Astrocyte (in vitro differentiated cells and primary cell): ENCODE measurements around the gene CYP2A13. TPM values are rescaled to one million over a fixed set of nuclear protein-coding genes. Genes with fewer than 3 reads are reported as not detected.

Experiments used
- DNase-seq: peaks from one replicate; pipeline ENCODE4 v3.0.0-alpha.2; 2010; ENCODE audit warnings: low read depth
- FAIRE-seq: peaks from 2 replicates; lab custom pipeline; 2011; peaks lifted over from hg19 to GRCh38; lab: Jason Lieb, UNC
- H2AFZ ChIP-seq: 2 replicates; pipeline ENCODE4 v1.6.0; 2012; ENCODE audit warnings: low read depth, low read length, inconsistent platforms
- H3K27ac ChIP-seq: 2 replicates; pipeline ENCODE4 v1.5.1; 2011; ENCODE audit warnings: low read depth, low read length, inconsistent platforms
- H3K27me3 ChIP-seq: 2 replicates; pipeline ENCODE4 v1.6.0; 2011; ENCODE audit warnings: low read length, inconsistent platforms; ENCODE audit not compliant: insufficient read depth
- H3K36me3 ChIP-seq: 2 replicates; pipeline ENCODE4 v1.5.1; 2011; ENCODE audit warnings: low read length, inconsistent platforms; ENCODE audit not compliant: insufficient read depth
- H3K4me1 ChIP-seq: 2 replicates; pipeline ENCODE4 v1.5.1; 2011; ENCODE audit warnings: low read length, inconsistent platforms; ENCODE audit not compliant: insufficient read depth
- H3K4me2 ChIP-seq: 2 replicates; pipeline ENCODE4 v1.6.0; 2012; ENCODE audit warnings: low read length, inconsistent platforms
- H3K4me3 ChIP-seq: 2 replicates; pipeline ENCODE4 v1.5.1; 2011; ENCODE audit warnings: low read depth, mild to moderate bottlenecking, low read length, inconsistent platforms; ENCODE audit not compliant: insufficient read depth
- H3K79me2 ChIP-seq: 2 replicates; pipeline ENCODE4 v1.6.0; 2012; ENCODE audit warnings: mild to moderate bottlenecking, low read length, inconsistent platforms; ENCODE audit not compliant: insufficient read depth
- H3K9ac ChIP-seq: 2 replicates; pipeline ENCODE4 v1.6.0; 2012; ENCODE audit warnings: mild to moderate bottlenecking, low read length, inconsistent platforms
- H3K9me3 ChIP-seq: 2 replicates; pipeline ENCODE4 v1.5.1; 2012; ENCODE audit warnings: low read depth, mild to moderate bottlenecking, low read length, inconsistent platforms; ENCODE audit not compliant: insufficient read depth
- H4K20me1 ChIP-seq: 2 replicates; pipeline ENCODE4 v1.6.0; 2012; ENCODE audit warnings: low read length, inconsistent platforms; ENCODE audit not compliant: insufficient read depth
- H3K27ac Mint-ChIP-seq: one replicate; pipeline ENCODE4 v1.8.0; 2021; ENCODE audit warnings: mild to moderate bottlenecking, mixed read lengths; ENCODE audit not compliant: unreplicated experiment
- H3K27me3 Mint-ChIP-seq: one replicate; pipeline ENCODE4 v1.8.0; 2021; ENCODE audit warnings: low read depth, mixed read lengths; ENCODE audit not compliant: unreplicated experiment
- H3K36me3 Mint-ChIP-seq: one replicate; pipeline ENCODE4 v1.8.0; 2021; ENCODE audit warnings: low read depth, mixed read lengths; ENCODE audit not compliant: unreplicated experiment
- H3K4me1 Mint-ChIP-seq: one replicate; pipeline ENCODE4 v1.8.0; 2021; ENCODE audit warnings: low read depth, mixed read lengths; ENCODE audit not compliant: unreplicated experiment
- H3K4me3 Mint-ChIP-seq: one replicate; pipeline ENCODE4 v1.8.0; 2021; ENCODE audit warnings: mild to moderate bottlenecking, moderate library complexity, mixed read lengths; ENCODE audit not compliant: unreplicated experiment
- H3K9me3 Mint-ChIP-seq: one replicate; pipeline ENCODE4 v1.8.0; 2021; ENCODE audit warnings: mild to moderate bottlenecking, mixed read lengths; ENCODE audit not compliant: unreplicated experiment
- CTCF ChIP-seq: IDR thresholded peaks from 2 replicates; pipeline ENCODE4 v1.5.1; 2011; ENCODE audit warnings: low read depth, mild to moderate bottlenecking, inconsistent platforms, low read length, moderate library complexity; ENCODE audit not compliant: insufficient read depth
- EZH2 ChIP-seq: IDR thresholded peaks from 2 replicates; pipeline ENCODE4 v1.6.1; 2012; ENCODE audit warnings: mild to moderate bottlenecking, low read length, inconsistent platforms; ENCODE audit not compliant: insufficient read depth
- total RNA-seq: library from RNA; stranded (reverse); gene quantifications from 2 replicates; pipeline ENCODE4 v1.2.1, GENCODE V29; 2021

The CYP2A13 gene
- total RNA-seq, 1 donor from 2014 or later = not detected

DNA sequence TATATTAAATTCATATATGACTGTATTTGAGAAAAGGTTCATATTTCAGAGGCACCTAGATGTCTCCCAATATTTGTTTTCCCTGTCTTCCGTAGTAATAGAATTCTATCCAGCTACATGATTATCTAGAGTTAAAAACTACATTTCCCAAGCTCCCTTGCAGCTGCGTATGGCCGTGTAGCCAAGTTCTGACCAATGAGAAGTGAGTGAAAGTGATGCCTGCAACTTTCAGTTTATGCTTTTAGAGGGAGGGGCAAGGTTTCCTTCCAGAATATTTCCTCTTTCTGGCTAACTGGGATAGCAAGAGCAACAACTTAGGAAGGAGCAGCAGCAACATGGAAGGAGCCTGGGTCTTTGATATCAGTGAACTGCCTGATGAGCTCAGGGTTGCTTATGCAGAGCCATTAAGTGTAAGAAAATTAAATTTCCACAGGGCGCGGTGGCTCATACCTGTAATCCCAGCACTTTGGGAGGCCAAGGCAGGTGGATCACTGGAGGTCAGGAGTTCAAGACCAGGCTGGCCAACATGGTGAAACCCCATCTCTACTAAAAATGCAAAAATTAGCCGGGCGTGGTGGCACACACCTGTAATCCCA lies 23.2 kb upstream of the CYP2A13 start:
- no peak overlapping the region for H3K4me3 Mint-ChIP-seq
- DNase-seq = peak; percentile 2

DNA sequence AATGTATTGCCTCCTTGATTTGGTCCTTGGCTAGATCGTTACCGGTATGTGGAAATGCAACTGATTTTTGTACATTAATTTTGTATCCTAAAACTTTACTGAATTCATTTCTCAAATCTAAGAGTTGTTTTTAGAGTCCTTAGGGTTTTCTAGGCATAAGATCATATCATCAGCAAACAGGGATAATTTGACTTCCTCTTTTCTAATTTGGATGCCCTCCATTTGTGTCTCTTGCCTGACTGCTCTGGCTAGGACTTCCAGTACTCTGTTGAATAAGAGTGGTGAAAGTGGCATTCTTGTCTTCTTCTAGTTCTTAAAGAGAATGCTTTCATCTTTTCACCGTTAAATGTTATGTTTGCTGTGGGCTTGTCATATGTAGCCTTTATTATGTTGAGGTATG lies 12.0 kb upstream of the CYP2A13 start:
- H3K27ac ChIP-seq = no peak overlapping the region
- H4K20me1 ChIP-seq = no peaks in the 10 kb centered on the region
- H3K4me1 ChIP-seq = no peaks in the 10 kb centered on the region
- DNase-seq (no peak), FAIRE-seq (no peak)
- no peaks in the 10 kb centered on the region for H3K36me3 ChIP-seq
- H3K9me3 ChIP-seq = no peaks in the 10 kb centered on the region
- no peak overlapping the region for H2AFZ ChIP-seq
- Mint-ChIP-seq H3K4me1 (no peaks in the 10 kb centered on the region), H3K36me3 (no peaks in the 10 kb centered on the region), H3K27ac (no peak overlapping the region), H3K27me3 (peaks cover 8% of the 10 kb centered on the region), H3K9me3 (peaks cover 9% of the 10 kb centered on the region), H3K4me3 (no peak overlapping the region)
- no peaks in the 10 kb centered on the region for H3K27me3 ChIP-seq
- H3K79me2 ChIP-seq = no peaks in the 10 kb centered on the region
- no peak overlapping the region for H3K4me3 ChIP-seq
- H3K4me2 ChIP-seq = no peak overlapping the region
- no peak for TF ChIP-seq CTCF
- TF ChIP-seq EZH2 = no peak
- H3K9ac ChIP-seq = no peak overlapping the region

More for the DNA sequence above, 23.2 kb upstream of the CYP2A13 start:
- Histone ChIP-seq H2AFZ (peak overlapping the region; percentile 34), H3K9ac (no peak overlapping the region), H4K20me1 (no peaks in the 10 kb centered on the region), H3K4me1 (no peaks in the 10 kb centered on the region), H3K27ac (no peak overlapping the region), H3K79me2 (no peaks in the 10 kb centered on the region), H3K4me2 (no peak overlapping the region), H3K36me3 (no peaks in the 10 kb centered on the region), H3K9me3 (no peaks in the 10 kb centered on the region), H3K4me3 (no peak overlapping the region), H3K27me3 (no peaks in the 10 kb centered on the region)
- no peak for FAIRE-seq
- Mint-ChIP-seq H3K36me3 (no peaks in the 10 kb centered on the region), H3K9me3 (peaks cover 2% of the 10 kb centered on the region), H3K27me3 (peaks cover 13% of the 10 kb centered on the region), H3K4me1 (no peaks in the 10 kb centered on the region), H3K27ac (no peak overlapping the region)
- no peak for TF ChIP-seq EZH2
- no peak for TF ChIP-seq CTCF

DNA sequence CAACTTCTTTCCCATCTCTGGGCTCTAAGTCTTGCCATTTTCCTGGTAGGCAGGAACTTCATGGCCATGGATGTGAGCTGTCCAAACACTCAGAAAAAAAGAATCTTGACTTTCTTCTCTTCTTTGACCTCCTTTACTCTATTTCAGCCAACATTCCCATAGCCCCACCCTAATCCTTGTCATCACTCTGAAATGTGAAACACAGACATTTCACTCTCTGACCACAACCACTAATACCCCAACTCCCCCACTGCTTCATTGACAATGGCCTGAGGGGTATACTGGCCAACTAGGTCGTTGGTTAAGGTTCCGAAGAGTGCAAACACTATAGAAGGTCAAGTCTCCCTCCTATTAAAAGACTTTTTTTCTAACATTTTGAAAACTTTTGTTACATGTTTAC lies 4.7 kb upstream of the CYP2A13 start:
- no peaks in the 10 kb centered on the region for H3K36me3 Mint-ChIP-seq

More for the DNA sequence above, 4.7 kb upstream of the CYP2A13 start:
- Histone ChIP-seq H3K4me2 (no peak overlapping the region), H3K9ac (no peak overlapping the region), H3K4me3 (no peak overlapping the region), H3K9me3 (no peaks in the 10 kb centered on the region), H3K36me3 (no peaks in the 10 kb centered on the region), H3K79me2 (no peaks in the 10 kb centered on the region), H3K4me1 (no peaks in the 10 kb centered on the region), H3K27me3 (no peaks in the 10 kb centered on the region), H2AFZ (no peak overlapping the region), H3K27ac (no peak overlapping the region), H4K20me1 (no peaks in the 10 kb centered on the region)
- H3K4me1 Mint-ChIP-seq = peaks cover 4% of the 10 kb centered on the region
- no peak overlapping the region for H3K27ac Mint-ChIP-seq
- no peak overlapping the region for H3K4me3 Mint-ChIP-seq
- DNase-seq = no peak
- no peak for FAIRE-seq
- H3K9me3 Mint-ChIP-seq = peaks cover 6% of the 10 kb centered on the region
- peaks cover 37% of the 10 kb centered on the region for H3K27me3 Mint-ChIP-seq
- no peak for TF ChIP-seq EZH2
- TF ChIP-seq CTCF = no peak
